NCI-H748 treated with DMSO at 0.1 percent for 48 hours (cell line): Measurements from ENCODE around the gene GALNT16.

Source experiments
- DNase-seq: peaks from one replicate; lab custom pipeline; 2025; lab: John Stamatoyannopoulos, UW

GALNT16 gene

DNA sequence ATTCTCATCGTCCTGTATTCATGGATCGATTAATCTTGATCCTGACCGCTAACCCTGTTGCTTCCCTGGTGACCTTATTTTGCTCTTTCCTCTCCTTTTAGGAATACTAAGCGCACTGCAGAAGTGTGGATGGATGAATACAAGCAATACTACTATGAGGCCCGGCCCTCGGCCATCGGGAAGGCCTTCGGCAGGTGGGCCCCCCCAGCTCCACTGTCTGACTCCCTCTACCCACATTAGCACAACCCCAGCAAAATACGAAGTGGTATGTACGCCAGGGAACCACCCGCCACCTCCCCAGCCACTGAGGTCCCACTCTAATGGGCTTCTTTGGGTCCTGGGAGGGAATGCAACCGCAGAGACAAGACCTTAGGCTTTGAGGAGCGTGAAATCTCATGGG, 79.5 kb downstream of the GALNT16 start:
- DNase-seq, result no peak

DNA sequence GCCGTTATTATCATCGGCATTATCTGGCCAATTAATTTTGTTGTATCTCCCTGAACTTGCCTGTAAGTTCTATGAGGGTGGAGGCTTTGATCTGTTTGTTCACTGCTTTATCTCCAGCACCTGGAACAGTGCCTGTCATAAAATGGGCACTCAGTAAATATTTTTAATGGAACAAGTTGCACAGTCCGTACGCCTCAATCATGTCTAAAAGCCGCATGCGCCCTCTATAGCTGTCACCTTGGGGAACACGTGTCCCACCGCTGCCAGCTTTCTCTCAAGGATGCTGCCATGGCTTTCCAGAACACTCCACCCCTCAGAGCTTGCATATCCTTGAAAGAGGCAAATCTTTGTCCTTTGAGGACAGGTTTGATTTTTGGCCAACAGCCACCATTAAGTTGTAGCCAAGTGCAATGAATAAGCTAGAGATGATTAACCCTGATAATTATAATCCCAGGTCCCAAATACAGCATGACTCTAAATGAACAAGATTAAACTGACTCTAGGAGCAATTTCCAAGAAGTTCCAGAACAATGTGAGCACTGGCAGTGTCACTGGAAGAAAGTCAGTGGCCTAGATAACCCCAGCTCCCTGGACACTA, 83.1 kb downstream of the GALNT16 start:
- peak; percentile 14 for DNase-seq

DNA sequence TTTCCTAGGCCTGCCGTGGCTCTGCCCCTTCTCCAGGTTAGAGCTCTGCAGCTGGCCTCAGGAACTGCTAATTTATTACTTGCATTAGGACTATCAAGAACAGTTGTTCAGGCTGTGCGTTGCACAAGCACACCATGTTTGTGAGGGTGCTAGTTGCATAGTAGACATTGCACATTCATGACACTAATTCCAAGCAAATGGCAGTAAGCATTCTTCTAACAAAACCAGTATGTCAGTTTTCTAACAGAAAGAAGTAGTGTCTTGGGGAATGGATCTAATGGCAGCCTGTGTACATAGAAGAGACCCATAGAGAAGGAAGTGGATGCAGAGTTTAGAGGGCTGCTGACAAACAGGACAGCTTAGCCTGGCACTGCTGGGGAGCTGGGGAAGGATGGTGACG, 84.2 kb downstream of the GALNT16 start:
- no peak for DNase-seq

DNA sequence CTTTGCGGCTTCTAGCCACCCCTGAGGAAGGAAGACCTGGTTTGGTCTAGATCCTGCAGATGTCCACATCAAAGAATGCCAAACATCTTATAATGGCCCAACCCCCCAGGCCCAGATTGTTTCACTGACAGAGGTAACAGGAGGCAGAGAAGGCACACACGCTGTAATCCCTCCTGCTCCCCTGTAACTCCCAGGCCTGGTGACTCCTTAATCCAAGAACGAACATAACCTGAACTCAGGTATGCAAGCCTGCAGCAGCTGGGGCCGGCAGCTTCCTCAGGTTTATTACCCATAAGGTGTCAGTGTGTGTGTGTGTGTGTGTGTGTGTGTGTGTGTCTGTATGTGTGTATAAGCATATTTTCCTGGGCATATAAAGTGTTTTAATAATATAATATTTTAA, 85.4 kb downstream of the GALNT16 start:
- no peak for DNase-seq

DNA sequence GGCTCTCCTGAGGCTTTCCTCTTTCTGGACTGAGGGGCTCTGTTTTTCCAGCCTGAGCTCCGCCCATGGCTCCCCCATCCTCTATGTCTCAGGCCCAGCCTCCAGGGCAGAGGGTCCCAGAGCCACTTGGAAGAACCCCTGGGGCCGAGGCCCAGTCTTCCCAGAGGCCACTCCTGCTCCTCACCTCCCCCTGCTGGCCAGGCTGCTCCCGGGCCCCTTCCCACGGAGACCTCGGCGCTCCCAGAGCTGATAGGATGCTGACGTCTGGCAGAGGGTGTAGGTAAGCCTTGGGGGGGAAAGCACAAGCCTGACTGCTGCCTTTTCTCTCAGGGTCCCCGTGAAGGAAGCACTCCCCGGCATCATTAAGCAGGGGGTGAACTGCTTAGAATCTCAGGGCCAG, 86.8 kb downstream of the GALNT16 start:
- no peak for DNase-seq

DNA sequence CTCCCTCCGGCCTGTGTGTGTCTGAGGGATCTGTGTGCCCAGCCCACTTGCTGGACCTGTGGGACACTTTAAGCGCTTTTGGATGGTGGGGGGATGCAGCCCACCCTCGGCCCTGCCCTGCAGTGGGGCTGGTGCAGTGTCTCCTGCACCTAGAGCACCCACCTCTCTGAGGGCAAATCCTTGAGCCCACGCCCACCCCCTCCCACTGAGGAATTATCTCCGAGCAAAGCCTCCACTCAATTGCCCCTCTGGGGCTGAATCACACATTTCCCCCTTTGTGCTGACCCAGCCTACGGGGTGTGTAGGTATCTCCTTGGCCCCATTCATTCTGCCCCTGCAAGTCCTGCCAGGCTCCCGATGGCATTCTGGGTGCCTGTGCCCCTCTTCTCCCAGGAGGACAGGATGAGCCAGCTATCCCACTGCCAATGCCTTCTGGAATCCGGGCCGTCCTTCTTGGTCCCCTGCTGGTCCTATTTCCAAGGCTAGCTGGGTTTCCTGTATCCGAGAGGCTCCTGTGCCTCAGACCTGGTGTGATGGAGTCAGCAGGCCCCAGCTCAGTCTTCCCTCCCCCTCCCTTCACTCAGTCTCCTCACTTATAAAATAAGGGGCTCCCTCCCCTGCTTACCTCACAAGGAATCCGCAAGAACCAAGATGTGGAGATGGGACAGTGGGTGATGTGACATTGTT, 89.3 kb downstream of the GALNT16 start:
- DNase-seq, result no peak

DNA sequence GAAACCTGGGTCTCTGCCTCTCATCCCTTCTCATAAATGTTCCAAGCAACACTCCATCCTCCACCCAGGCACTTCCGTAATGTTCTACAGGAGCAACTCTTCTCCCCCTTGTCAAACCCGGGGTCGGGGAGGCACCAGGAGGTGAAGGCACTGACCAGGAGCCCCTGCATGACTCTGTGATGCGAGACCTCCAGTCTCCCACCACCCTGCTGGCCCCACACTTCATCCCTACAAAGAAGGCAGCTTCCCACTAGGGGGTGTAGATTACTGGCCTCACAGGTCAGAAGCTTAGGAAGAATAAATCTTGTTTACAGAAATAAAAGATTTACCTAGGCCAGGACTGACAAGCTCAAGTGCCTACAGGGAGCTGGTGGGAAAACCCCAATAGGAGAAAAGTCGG, 90.9 kb downstream of the GALNT16 start:
- no peak for DNase-seq

DNA sequence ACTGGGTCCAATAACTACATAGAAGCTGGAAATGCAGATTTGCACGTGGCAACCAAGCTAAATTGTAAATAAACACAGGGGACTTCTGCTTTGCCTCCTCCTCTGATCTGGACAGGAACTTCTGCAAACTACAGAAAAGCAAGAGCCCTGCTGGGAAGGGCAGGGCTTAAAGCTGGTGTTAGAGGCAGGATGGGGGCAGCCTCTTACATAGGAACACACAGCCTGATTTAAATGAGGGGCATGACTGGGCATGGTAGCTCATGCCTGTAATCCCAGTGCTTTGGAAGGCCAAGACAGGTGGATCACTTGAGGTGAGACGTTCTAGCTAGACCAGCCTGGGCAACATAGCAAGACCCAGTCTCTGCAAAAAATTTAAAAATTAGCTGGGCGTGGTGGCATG, 91.4 kb downstream of the GALNT16 start:
- no peak for DNase-seq

DNA sequence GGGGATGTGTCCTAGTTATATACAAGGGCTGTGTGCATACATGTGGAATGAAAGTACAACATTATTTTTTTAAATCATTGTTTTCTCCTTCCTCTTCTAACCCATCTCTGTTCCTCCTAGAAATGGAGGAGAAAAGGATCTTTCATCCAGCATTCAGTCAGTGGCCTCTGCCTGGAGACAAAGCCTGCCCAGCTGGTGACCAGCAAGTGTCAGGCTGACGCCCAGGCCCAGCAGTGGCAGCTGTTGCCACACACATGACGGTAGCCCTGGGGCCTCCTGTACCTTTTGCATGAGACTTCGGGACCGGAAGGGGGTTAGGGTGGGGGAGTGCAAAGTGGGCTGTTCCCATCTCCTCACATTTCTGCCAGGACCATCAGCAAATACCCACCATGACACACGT, 92.0 kb downstream of the GALNT16 start:
- DNase-seq, result no peak

DNA sequence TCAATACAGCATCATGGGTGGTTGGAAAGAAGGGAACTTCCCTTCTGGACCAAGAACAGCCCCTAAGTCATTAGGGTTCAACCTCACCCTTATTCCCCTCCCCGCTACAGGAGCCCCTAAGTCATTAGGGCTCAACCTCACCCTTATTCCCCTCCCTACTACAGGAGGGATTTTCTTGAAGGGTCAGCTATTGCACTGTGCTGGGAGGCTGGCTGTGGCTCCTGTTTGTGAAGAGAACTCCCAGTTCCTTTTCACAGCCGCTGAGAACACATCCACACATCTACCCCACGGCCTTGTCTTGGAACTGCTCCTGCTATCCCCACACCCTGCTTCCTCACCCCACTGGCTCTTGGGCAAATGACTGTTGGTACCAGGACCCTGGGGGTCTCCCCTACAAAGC, 93.2 kb downstream of the GALNT16 start:
- no peak for DNase-seq

DNA sequence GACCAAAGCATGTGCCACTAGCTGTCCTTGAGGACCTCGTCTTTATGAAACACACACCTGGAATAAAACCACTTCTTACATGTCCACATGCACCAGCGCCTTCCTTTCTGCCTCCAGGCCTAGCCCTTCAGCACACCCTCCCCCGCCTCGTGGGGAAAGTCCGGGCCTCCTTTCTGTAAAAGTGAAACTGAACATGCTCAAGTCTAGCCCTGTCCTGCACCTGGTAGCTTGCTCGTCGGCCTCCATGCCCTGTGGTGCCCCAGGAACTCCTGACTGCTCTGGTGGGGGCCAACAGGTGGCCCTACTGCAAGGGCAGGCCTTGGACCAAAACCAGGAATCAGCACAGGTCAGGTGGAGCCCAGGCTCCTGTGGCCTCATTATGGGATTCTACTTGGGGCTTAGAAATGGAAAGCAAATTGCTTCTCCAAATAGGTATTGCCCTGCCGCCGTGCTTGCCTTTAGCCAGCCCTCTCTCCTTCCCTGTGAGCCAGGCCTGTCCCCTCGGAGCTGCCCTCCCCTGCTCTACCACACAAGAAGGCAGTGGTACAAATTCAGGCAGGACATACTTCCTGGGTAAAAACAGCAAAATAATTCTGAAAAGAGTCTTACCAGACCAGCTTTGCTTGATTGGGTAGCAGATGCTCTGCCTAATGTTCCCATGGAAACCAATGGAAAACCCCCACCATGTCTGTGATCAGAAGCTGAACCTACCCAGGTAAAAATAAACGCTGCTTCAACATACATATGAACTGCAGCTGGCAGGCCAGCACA, 94.6 kb downstream of the GALNT16 start:
- no peak for DNase-seq

DNA sequence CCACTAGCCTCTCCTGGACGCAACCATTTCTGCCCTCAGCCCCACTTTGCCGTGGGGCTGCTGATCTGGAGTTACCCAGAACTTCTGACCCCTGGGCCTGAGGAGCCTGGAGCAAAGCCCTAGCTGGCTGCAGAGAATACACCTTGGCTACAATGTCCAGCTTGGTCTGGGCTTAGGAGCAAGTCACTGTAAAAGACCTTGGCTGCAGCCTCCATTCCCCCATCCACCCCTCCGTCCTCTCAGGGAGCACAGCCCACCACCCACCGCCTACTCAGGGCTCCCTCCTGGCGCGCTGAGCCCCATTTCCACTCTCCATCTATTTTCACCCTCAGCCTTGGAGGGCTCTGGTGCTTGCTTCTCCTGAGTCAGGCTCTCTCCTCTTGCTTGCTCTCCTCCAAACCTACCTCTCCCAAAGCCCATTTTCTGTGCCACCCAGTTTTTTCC, 95.2 kb downstream of the GALNT16 start:
- DNase-seq, result no peak

DNA sequence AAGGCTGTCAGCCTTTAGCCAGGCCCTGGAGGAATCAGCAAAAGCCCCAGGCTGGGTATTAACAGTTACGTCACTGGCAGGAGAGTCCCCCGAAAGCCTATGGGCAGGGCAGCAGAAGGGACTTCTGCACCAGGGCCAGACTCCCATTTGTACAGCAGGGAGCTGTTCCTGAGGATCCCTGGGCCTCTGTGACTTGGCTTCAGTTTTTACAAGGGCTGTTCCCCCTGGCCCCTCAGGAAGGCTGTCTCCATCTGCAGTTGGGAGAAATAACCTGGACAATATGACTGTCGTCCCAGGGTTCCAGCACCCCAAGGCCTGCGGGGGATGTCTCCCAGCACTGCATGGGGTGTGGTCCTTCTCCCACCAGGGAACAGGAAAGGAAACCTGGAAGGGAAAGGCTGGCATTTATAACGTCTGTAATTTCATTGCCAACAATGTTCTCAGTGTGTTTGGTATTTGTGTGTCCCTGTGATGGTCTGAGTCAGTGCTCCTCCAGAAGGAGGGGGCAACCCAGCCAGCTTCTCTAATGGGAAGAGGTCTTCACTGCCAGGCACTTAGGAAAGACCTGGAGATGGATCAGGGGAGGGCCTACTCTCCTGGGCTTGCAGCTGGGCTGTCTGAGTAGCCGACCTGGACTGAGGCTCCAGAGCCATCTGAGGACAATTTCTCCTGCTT, 95.8 kb downstream of the GALNT16 start:
- DNase-seq, result no peak

DNA sequence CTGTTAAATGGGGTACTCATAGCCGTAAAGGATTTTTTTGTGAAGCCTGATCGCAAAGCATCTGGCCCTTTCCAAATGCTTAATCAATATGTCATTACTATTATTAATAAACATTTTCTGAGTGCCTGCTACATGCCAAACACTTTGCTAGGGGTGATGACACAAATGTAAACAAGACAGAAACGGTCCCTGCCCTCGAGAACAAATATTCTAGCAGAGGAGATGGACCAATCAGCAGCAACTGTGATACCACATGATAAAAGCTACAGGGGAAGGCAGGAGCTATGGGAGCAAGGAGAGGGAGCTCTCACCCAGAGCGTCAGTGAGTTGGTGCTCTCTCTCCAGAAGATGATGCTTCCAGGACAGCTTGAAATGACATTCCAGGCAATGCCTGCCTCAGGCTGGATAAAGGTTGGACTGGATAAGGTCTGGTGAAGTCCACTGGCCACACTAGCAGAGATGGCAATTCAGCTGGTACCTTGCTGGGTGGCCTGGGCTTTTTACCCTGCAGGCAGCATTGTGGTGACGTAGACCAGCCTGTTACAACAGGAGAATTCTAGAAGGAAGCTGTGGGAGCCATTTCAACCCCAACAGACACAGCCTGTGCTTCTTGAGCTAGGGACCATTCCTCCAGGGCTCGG, 97.1 kb downstream of the GALNT16 start:
- no peak for DNase-seq

DNA sequence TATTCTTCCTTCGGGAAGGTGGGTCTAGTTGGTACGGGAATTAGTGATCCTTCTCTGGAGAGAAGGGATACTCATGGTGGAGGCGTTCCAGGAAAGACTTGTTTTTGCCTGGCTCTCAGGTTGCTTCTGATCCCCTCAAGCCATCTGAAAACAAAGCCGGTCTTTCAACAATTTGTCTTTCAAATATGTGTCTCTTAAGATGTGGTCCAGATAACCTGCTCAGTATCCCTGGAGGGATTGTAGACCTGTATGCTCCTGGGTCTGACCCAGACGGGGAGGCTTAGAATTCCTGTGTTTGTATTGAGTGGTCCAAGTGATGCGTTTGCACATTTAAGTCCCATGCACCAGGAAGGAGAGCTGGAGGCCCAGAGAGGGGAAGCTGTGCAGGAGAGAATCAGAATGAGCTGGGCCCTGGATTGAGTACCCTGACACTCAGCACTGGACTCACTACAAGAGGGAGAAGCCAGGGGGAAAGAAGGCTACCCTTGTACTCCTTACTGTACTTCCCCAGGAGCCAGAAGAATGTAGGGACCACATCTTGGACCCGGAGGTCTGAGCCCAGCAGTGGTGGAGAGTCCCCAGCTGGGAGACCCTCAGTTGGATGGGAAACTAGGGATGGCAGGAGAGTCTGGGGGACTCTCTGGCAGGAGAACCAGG, 97.7 kb downstream of the GALNT16 start:
- DNase-seq, result no peak

DNA sequence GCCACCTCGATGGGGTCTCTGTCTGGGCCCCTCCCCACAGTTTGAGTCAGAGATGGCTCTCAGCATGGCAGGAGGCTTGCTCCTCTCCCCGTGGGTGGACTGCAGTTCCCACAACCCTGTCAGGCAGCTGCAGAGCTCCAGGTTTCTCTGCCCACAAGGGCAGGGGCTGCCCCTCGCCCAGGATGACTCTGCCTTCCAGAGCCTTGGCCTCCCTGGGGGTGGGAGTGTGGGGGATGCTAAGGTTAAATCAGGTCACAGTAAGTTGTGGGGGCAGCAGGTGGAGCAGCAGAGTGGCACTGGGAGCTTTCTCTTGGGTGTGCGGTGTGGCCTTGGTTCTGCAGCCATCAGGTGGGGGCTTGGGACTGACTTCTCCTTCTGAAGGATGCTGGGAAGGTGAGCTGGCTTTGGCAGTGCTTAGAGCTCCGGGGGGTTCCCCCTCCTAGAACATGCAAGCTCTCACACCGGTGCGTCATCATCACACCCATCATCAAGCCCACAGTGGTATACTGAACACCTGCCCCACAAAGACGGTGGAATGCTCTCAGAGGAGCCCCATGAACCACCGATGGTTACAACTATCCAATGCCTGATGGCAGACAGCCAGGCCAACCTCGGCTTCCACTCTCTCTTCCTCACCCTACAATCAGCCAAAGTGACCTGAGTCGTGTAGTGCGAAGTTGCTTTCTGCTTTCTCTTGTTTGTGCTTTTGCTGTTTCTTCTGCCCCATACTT, 98.4 kb downstream of the GALNT16 start:
- no peak for DNase-seq

DNA sequence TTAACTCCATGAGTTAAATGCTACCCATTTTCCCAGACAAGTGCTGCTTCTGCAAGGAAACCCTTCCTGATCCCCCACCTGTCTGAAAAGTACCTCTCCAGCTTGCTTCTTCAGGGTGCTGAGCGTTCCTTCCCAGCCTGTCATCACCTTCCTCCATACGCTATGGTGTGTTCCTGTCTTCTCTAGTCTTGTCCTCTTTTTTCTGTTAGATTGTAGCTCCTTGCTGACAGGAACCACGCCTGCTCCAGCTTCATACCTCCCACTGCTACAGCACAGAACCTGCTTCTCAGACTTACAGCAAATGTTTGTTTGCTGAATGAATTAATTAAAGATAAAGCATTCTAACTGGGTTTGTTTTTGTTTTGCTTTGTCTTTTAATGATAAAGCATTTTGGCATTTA, 99.0 kb downstream of the GALNT16 start:
- no peak for DNase-seq

DNA sequence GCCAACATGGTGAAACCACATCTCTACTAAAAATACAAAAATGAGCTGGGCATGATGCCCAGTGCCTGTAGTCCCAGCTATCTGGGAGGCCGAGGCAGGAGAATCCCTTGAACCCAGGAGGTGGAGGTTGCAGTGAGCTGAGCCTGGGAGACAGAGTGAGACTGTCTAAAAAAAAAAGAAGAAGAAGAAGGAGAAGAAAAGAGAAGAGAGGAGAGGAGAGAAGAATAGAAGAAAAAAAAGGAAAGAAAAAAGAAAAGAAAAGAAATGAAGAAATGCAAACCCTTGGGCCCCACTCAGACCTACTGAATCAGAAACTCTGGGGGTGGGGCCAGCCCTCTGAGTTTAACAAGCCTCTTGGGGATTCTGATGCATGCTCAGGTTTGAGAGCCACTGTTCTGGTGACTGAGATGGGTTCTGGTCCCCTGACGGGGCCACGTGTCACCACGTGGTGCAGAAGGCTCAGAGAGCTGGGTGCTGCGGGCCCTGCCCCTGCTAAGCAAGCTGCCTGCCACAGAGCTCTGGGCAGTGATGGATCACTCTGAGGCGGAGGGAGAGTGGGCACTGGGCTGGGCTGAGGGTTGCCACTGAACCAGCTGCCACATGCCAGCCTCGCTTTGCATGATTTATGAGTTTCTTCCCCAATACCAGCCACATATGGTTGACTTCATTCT, 100.6 kb downstream of the GALNT16 start:
- DNase-seq, result no peak

DNA sequence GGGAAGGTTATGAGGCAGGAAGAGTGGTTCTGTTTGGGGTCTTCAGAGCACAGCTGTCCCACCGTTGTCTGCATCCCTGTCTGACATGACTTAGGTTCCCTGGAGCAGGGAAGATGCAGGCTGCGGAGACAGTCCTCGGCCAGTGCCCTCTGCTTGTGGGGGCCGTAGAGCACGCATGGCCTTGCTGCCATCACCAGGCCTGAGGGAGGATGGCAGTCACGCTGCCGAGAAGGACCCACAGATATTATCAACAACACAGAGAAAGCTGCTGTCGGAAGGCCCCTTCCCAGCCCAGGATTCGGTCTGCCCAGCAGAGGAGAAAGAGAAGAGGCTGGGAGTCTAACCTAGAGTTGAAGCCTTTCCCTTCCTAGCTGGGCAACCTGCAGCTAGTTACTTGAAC, 103.1 kb downstream of the GALNT16 start:
- no peak for DNase-seq

DNA sequence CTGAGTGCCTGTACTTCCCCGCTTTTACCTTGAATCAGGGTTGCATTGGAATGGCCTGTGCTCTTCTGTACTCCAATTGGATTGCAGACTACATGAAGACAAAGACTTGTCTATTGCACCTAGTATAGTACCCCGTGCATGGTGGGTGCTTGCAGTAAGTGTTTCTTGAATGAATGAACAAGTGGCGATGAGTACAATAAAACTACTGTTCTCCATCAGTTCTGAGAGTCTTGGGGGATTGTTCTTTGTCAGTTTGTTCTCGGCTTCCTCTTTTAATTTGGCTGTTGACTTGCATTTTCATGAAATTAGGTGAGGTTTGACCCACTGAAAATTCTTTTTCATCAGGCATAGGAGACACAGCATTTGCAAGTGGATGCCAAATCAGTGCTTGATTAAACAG, 104.0 kb downstream of the GALNT16 start:
- DNase-seq, result no peak

DNA sequence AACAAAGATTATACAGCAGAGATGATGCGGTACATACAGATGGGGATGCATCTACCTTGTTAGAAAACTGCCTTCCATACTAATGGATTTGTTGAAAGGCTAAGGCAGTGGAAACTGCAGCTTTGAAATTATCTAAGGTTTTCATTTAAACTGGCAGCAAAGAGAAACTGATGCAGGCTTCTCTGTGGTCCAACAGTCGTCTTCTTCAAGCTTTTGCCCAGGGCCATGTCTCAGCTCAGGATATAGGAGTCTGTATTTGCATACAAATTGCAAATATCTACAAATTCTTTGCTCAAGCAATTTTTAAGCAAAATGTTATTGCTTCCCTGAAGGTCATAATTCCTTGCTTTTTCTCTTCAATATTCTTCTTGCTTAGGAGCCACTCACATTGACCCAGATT, 104.4 kb downstream of the GALNT16 start:
- no peak for DNase-seq
